NCI-H128 (cell line): Measurements from ENCODE around the gene AHCYL1.

Source experiments
- DNase-seq: peaks from one replicate; lab custom pipeline; 2025; ENCODE audit not compliant: unreplicated experiment; lab: John Stamatoyannopoulos, UW

The AHCYL1 gene

GRCh38 chr1:110059133-110059863, 74.7 kb downstream of the AHCYL1 start:
- DNase-seq: no peak

GRCh38 chr1:110060034-110060661, 75.6 kb downstream of the AHCYL1 start:
- DNase-seq: no peak

GRCh38 chr1:110060662-110061060, 76.1 kb downstream of the AHCYL1 start:
- no peak for DNase-seq

- no peak for DNase-seq
Observed at GRCh38 chr1:110061341-110061740, 76.8 kb downstream of the AHCYL1 start.

DNA sequence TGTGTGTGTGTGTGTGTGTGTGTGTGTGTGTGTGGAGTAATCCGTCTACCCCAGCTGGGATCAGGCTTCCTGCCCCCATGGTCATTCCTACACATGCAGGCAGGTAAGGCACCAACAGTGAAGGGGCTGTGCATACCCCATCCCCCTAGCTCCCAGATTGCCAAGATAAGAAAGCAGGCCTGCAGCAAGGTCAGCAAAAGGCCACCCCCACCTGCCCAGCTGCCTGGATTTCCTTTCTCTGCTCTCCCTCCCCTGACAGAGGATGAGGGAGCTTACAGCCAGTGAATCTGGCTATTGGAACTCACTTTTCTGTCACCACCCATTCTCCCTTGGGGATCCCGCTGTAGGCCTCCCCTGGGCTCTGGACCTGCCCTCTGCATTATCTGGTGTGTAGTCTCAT, 78.0 kb downstream of the AHCYL1 start:
- no peak for DNase-seq

- DNase-seq: no peak
Observed at GRCh38 chr1:110063781-110064180, 79.2 kb downstream of the AHCYL1 start.

GRCh38 chr1:110064576-110065337, 80.2 kb downstream of the AHCYL1 start:
- no peak for DNase-seq

- DNase-seq: no peak
Observed at GRCh38 chr1:110065841-110066240, 81.3 kb downstream of the AHCYL1 start.

- no peak for DNase-seq
Observed at GRCh38 chr1:110067479-110067892, 82.9 kb downstream of the AHCYL1 start.

GRCh38 chr1:110067893-110068645, 83.5 kb downstream of the AHCYL1 start:
- DNase-seq: no peak

- DNase-seq: no peak
Observed at GRCh38 chr1:110068646-110069403, 84.3 kb downstream of the AHCYL1 start.

- DNase-seq: no peak
Observed at GRCh38 chr1:110069404-110070281, 85.1 kb downstream of the AHCYL1 start.

GRCh38 chr1:110070282-110070669, 85.7 kb downstream of the AHCYL1 start:
- DNase-seq: no peak

DNA sequence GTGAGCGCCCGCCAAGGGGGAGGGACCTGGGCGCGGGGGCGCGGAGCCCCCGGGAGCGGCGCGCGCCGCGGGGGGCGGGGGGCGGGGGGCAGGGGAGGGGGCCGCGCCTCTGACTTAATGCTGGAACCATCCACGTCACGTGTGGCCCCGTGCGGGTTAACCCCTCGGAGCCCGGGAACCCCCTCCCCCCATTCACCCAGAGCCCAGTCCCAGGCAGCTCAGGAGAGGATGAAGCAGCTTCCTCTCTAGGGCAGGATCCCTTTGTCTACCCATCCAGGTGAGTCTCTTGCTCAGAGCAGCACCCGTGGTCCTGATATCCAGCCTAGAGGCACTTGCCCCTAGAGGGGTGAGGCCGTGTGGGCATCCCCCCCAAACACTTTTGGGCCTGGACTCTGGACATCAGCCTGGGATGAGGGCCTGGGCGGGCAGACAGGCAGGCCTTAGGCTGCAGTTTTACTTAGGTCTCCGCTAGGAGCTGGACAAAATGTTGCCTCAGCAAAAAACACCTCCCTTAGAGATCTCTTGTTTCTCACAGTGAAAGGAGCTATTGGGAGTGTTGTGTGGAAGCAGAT, 86.2 kb downstream of the AHCYL1 start, which contains the start of gene ALX3:
ALX3 (minus strand) TSS at position 2 of the 572 bp plus-strand sequence. CDS start 60 bp downstream, outside the sequence.
- DNase-seq: no peak
